Activated T-helper 1 cell treated with Interleukin-2 at 50 U/mL for 16 hours (primary cell): ENCODE data around the gene CENPI.
"Not testable (repeated sequence)": the region's sequence is repeated elsewhere in the genome, so short reads cannot be mapped to it uniquely, and the experiment has no call there.

Experiments
- DNase-seq: peaks from one replicate; pipeline ENCODE4 v3.0.0-alpha.2; 2020; ENCODE audit warnings: low read depth

CENPI gene, protein sequence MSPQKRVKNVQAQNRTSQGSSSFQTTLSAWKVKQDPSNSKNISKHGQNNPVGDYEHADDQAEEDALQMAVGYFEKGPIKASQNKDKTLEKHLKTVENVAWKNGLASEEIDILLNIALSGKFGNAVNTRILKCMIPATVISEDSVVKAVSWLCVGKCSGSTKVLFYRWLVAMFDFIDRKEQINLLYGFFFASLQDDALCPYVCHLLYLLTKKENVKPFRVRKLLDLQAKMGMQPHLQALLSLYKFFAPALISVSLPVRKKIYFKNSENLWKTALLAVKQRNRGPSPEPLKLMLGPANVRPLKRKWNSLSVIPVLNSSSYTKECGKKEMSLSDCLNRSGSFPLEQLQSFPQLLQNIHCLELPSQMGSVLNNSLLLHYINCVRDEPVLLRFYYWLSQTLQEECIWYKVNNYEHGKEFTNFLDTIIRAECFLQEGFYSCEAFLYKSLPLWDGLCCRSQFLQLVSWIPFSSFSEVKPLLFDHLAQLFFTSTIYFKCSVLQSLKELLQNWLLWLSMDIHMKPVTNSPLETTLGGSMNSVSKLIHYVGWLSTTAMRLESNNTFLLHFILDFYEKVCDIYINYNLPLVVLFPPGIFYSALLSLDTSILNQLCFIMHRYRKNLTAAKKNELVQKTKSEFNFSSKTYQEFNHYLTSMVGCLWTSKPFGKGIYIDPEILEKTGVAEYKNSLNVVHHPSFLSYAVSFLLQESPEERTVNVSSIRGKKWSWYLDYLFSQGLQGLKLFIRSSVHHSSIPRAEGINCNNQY

DNA sequence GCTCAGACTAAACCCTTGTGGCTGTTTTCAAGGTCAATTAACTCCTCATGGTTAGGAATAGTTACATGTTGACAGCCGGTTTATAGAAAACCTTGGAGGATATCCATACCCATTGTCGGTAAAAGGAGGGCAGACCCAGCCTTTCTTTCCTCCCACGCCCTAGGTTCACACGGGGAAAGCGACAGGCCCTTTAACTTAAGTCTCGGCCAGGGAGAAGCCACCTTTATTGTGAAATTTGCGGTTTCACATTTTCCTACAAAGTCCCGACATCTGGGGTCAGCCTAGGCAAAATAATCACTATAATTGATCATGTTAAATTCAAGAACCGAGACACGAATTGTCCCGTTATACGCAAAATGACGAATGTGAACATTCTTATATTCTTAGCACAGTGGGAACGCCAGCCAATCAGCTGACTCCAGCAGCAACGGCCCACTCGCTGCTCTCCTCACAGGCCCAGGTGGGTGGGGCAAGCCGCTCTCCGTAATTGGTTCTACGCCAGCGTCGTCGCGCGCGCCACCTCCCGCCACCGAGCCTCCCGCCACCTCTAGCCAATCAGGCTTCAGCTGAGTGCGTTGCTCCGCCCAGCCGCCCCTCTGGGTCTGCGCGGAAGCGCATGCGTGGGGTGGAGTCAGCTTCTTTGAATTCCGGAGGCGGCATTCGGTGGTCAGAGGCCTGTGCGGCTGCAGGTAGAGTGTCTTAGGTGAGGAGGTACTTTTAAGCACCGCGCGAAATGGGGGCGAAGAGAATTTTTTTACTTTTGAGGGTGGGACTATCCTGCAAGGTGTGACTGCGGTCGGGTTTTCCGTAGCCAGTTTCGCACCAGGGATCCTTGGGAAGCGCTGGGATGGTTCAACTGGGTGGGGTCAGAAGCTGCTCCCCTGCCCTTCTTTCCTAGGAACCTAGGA, at the start of gene CENPI:
Gene CENPI (plus strand): TSS at position 659 of the 908 bp plus-strand sequence. CDS start 2,867 bp downstream, outside the sequence.
- DNase-seq: peak; percentile 90

DNA sequence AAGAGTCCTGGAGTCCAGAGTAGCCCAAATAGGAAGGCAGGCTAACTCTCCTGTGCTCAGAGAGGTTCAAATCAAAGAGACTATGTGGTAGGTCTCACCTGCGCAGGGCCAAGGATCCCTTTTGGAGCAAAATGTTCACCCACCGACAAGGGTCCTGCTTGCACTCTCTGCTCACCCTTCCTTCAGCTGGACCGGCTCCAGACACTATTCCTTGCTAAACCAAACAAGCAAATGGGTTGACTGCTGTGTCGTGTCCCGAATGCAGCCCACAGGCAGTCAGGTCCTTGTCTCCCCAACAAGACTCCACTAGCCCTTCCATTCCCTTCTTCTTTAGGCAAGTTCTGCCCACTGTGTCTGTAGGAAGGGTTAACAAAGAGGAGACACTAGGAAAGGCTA, 46.9 kb upstream of the CENPI start:
- no peak for DNase-seq

DNA sequence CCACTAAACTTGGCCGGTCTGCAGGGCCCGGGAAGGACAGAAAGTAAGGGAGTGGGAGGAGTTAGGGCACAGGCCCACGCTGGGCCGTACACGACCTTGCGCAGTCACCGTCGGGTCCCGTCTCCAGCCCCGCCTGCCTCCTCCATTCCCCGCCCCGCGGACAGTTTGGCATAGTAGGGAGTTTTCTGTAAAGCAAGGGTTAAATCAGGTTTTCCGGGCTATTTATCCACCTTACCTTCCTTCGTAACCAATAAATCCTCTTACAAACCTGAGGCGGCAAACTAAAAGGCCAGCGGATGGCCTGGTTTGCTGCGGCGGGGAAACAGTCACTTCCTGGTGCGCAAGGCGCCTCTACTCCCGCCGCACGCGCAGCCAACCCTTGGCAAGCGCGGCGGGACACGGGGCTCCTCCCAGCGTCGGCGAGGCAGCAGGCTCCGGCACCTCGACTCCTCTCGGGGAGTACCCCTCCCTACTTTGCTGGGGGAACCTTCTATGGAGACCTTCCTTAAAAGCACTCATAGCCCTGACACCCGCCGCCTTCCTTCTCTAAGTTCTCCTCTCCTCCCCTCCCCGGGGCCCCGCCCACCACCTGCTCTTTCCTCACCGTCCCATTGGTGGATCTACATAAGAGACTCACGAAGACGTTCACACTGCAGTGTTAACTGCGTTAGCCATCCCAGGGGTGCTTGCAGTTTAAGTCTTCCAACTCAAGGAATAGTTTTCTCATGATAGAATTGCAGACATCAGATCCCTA, 46.3 kb upstream of the CENPI start, which contains the start of gene TRMT2B:
Gene TRMT2B (minus strand): TSS at position 563 of the 754 bp plus-strand sequence. CDS start 9,822 bp downstream, outside the sequence.
- DNase-seq: peak; percentile 63

DNA sequence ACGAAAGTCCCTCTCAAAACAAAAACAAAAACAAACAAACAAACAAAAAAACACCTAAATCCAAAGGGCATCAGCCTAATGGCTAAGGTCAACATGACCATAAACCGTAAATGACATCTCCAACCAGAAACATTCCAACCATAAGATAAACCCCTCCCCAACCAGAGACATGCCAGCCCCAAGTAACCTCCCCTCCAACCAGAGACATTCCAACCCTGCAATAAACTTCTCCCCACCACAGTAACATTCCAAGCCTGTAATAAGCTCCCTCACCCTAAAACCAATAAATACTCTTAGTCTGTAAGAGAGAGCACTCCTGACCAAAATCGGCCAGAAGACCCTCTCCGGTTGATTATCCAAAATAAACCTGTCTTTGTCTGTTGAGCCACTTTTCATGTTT, 41.5 kb upstream of the CENPI start:
- not testable (repeated sequence) for DNase-seq

DNA sequence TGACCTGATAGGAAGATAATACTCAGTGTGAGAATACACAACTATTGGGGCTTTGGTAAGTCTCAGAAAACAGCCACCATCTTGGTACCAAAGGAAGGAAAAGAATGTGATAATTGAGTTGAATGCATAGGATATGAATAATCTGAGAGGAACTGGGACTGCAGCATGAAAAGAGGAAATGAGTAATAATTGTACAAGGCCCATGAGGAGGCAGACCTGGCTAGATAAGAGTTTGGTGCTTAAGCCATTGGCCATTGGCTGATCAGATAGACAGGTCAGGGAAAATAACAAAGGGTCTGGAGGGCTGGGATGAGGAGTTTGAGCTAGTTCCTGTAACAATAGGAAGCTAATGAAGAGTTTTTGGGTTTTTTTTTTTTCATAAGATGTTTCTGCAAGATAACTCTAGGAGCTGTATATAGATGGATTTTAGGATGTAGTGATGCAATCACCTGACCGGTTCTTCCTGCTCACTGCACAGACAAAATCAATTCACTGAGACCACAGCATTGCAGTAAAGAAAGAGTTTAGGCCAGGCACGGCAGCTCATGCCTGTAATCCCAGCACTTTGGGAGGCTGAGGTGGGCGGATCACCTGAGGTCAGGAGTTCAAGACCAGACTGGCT, 40.8 kb upstream of the CENPI start:
- no peak for DNase-seq

DNA sequence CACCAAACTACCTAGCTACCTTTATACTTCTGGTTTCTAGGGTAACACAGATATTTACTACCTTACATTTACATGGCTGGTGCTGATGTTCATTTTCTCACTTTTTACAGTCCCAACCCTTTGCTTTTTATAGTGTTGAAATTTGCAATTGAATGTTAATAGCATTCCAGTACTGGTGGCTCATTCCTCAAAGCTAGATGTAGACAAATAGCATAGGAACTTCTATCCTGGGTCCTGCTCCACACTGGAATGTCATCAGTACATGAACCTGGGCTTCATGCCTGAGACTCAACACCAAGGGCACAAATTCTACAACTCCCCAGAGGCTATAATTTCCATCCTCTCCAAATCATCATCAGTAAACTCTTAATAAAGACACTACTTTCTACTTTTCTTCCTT, 35.8 kb upstream of the CENPI start:
- no peak for DNase-seq

DNA sequence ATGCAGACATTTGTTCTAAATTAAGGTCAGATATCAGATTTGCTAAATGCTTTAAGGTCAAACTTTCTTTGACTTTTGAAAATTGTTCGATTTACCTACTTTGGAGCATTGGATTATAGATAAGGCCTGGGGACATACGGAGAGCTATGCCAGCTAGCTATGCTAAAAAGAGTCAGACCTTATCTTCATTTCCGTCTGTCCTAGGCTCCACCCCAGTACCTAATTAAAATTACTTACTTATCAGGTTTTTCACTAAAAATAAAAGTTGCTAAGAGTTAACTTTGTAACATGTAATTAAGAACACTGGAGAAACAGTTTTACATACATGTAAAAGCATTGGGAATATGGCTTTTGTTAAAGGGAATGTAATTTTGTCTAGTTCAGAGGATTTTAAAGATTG, 26.4 kb upstream of the CENPI start:
- DNase-seq: no peak

DNA sequence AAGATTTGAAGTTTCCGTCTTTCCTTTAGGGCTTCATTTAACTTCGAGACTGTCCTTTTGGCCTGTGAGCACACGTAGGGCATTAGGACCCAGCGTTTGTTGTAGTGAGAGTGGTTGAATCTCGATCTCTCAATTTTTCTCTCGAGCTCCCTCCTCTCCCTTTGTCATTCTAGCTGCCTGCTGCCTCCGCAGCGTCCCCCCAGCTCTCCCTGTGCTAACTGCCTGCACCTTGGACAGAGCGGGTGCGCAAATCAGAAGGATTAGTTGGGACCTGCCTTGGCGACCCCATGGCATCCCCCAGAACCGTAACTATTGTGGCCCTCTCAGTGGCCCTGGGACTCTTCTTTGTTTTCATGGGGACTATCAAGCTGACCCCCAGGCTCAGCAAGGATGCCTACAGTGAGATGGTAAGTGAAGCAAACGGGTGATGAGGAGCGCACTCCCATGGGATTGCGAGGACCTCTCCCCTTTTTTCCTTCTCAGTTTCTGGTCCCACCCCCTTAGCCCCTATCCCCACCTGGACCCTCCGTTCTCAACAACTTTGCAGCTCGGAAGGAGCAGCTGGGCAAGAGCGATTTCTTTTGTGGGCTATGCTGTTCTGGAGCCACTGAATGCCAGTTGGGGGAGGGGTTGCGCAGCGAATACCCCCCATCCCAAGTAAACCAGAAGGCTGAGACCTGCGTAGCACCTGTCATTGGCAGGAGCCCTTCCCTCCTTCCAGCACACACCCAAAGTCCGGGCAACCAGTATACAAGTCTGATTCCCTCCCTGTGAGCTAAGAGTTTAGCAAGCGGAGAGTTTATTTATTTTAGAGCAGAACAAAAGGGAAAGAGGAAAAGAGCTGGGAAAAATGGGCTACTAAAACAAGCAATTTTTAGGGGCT, 19.0 kb upstream of the CENPI start, which contains the start of gene TMEM35A:
Gene TMEM35A (plus strand): TSS at position 164 of the 883 bp plus-strand sequence. CDS start 124 bp downstream, at position 288.
- DNase-seq: no peak

DNA sequence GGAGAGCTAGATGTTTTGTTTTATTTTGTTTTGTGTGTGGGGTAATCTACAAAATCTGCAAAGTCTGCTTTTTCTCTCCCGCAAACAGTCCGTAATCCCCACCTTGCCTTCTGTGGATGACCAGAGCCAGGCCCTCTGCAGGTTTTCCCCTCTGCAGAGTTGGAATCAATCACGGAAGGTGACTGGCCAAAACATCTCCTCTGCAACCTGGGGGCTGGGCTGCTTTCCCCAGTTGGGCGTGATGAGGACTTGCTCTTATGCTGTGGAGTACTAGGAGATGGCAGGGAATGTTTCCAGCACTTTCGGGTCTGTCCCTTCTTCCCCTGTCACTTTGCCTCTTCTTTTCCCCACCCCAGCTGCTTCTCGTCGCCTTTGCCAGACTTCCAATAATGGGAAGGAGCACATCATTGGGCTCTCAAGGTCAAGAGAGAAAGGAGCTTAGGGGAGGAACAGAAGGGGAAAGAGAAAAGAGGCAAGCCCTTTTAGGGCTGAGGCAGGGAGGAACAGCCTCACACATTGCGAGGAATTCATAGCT, 18.2 kb upstream of the CENPI start:
- DNase-seq: no peak

DNA sequence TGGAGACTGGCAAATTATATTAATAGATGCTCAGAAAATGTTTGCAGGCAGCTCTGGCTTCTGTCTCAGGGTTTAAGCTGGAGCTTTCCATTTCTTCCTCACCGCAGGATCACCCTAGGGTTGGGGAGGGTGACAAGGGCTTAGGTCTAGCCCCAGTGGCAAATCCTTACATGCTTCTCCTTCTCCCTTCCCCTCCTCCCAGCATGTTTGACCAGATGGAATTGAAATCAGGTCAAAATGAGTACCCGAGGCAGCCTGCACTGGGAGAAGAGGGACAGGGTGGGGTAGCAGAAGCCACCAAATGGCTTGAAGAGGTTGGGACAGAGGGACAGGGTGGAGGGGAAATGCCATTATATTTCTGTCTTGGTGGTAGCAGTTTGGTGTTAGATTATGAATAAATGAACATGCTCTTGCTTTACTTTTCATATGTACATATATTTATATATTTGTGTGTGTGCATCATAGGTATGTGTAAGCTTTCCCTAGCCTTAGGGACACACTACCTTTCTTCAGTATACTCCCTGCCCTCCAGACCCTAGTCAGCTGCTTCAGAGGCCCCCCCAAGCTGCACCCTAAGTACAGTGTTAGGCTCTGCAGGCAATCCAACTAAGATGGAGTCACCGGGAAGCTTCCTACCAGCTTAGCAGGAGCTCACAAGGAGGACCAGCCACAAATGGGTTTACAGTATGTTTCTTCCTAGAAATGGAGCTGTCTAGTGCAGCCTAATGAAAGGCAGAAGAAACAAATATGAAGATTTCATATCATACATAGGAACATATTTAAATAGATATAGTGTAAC, 17.5 kb upstream of the CENPI start:
- no peak for DNase-seq

DNA sequence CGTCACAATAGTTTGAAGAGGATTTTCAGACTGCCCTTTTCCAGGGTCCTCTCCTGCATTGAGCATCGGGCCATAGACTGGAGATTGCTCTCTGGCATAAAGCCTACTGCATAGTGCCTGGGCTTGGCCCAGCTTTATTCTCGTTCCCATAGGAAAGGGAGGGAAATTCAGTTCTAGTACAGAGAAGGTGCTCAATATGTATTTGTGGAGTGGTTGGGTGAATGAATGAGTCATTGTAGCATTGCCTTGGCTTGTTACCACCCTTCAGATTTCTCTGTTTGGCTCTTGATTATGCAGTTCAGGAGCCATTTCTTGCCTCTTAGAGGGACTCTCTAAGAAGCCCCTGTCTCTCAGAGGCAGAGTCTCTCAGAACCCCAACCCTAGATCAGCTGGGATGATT, 16.8 kb upstream of the CENPI start:
- DNase-seq: no peak

DNA sequence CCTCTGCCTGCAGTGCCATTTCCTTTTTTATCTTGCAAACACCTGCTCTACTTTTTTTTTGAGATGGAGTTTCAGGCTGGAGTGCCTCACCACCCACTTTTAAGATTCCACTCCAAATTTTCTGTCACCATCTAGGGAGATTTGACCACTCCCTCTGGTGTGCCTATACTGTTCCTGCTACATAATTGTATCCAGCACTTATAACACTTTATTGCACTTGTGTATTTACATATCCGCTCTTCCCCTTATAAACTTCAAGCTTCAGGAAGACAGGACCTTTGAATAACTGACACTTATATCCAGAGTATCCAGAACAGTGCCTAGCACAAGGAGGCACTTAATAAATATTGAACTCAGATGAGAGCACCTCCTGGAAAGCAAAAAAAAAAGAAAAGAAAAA, 6.2 kb upstream of the CENPI start:
- no peak for DNase-seq

DNA sequence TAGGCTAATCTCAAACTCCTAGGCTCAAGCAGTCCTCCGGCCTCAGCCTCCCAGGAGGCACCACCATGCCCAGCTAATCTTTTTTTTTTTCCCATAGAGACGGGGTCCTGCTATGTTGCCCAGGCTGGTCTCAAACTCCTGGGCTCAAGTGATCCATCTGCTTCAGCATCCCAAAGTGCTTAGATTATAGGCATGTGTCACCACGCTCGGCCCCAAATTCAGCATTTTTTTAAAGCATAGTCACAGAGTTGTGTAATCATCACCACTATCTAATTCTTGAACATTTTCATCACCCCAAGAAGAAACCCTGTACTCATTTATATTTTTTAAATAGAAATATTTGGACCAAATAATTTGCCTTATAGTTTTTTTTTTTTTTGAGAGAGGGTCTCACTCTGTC, 10.3 kb downstream of the CENPI start:
- no peak for DNase-seq

DNA sequence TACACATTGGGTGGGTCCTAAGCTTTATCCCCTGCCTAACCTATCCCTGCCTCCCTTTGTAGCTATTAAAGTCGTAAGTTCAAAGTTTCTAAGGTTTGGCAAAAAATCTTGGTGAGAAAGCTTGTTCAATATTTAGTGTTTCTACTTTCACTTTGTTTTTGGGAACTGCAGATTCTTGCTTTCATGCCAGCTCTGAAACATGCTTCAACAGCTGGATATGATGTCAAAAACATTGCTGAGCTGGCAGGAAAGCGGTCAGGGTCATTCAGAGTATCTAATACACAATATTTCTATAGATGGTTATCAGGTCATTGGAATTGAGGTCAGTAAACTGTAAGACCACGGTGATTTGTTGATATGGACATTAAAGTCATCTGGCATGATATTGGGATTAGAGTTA, 19.7 kb downstream of the CENPI start:
- DNase-seq: no peak

DNA sequence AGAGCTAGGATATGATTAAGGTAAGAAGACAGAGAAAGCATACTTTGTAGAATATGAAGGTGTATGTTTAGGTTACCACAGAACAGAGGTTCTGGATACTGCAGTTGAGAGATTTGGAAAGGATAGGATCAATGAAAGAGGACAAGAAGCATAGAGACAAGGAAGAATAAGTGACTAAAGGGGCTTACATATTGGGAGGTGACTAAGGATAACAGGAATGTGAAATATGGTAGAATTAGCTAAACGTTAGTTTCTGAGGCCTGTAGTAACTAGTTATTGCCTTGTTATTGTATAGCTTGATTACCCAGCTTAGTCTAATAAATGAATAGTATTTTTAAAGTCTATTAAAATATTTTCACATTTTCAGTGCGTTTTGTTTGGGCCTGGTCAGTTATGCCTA, 38.2 kb downstream of the CENPI start:
- DNase-seq: no peak
